GM19468 (cell line): ENCODE data around the gene ALK.
A peak's percentile ranks its signal among the peaks of the same experiment; 100 is the strongest.
"Not testable (repeated sequence)": the region's sequence is repeated elsewhere in the genome, so short reads cannot be mapped to it uniquely, and the experiment has no call there.

ENCODE experiments used
- ATAC-seq: cut with Tn5 transposase; IDR thresholded peaks from one replicate; pipeline ENCODE4 v1.9.1; 2021; ENCODE audit warnings: mild to moderate bottlenecking, moderate library complexity, moderate number of reproducible peaks; ENCODE audit not compliant: unreplicated experiment; ENCODE audit errors: extremely low read depth

Gene ALK

DNA sequence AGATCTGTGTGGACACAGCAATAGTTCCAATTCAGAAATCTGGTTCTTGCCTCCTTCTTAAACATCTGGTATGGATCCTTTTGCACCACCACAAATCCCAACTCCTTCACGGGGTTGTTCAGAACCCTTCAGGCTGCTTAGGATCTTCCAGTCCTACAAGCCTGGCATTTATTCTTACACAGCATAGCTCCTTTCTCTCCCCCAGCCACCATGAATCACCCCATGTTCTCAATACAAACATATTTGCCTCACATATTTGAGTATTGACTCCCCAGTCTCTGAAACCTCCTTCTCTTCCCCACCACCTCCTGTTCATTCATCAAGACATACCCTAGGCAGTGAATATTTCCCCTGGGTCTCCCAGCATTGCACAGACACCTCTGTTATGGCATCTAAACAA is 155.2 kb downstream of the ALK start:
- ATAC-seq, result no peak

DNA sequence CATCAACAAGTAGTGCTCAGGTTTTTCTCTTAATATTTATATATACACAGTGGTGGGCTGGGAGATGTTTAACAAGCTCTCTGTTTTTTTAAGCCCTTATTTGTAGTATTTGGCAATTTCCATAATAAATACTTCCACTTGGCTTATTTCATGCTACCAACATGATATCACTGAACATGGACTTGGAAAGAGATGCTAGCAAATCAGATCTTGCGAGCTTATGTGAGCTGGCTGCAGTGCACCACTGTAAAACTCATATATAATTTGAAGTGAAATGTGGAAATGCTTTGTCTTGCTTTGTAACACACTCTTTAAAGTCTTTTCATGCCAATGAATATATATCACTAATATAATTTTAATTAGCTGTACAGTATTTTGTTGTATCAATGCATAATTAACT is 155.7 kb downstream of the ALK start:
- no peak for ATAC-seq

DNA sequence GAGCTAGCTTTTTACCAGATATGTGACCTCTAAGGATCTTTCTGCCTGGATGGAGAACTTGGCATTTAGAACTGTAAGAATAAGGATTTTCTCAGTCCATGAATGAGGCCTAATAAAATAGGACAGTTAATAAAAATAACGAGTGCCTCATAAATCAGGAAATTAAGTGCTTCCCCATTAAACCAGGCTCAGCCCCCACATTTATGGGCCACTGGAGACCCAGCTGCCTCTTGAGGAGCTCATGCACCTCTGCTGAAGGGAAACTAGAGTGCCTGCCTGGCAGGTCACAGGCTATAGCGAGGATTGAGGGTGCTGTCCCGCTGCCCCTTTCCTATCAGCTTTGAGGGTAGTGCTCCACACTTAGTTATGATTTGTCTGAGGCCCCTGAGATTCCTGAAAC is 158.0 kb downstream of the ALK start:
- no peak for ATAC-seq

DNA sequence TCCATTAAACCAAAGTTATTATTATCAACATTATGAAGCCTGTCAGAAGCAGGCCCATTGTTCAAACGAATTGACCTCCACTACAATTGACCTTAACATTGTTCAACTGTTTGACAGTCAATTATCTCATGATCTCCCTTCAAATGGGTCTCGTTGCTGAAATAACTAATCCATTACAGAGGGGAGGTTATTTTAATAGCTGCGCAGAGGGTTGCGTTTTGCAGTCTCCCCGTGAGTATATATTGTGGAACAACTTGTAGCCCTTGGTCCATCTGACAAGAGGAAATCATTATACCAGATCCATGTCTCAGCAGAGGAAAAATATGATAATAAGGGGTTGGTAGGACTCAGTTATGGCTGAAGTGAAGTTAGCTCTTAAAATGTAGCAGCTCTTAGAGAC is 159.1 kb downstream of the ALK start:
- ATAC-seq, result no peak

DNA sequence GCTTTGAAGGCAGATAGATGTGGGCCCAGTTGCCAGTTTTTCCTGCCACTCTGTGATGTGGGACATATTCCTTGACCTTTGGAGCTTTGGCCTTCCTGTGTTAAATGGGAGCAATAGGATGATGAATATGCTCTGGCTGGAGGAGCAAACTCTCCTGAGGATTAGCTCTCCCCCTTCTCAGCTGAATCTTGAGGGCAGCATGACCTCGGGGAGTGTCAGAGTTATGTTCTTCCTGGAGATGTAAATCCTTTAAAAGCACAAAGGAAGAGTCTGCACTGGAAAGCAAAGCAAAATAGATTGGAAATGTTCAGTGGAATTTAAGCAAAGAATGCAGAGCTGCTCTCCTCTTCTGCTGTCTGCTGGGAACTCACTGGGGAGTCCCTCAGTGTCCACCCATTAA is 160.1 kb downstream of the ALK start:
- ATAC-seq, result no peak

DNA sequence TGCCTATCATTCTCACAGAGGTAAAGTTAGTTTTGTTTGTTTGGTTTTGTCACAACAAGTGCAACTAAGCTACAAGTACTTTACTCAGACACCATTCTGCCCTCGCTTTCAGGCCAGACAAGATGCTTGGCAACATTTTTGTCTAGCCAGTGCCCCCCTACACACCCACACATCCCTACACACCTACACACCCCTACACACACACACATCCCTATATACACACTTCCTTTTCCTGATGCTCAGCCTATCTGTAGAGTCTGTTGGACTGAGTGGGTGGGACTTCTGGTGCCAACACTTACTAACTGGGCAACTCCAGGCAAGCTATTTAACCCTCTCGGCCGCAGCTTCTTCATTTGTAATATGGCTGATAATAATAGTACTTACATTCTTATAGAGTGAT is 161.4 kb downstream of the ALK start:
- ATAC-seq, result no peak

DNA sequence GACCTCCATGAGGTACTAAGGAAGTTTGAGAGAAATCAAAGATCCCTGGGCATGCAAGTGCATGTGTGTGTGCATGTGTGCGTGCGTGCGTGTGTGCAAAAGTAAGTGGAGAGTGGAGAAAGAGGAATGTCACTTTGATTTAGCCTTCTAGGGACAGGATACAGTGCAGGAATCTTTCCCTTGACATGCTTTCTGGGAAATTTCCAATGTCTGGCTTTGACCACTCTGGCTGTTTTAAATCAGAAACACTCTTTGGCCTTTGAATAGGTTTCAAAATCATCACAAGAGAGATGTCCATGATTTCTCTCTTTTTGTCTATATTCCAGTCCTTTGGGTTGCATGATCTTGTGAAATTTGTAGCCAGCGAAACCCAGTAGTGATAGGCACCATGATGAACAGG is 162.0 kb downstream of the ALK start:
- no peak for ATAC-seq

DNA sequence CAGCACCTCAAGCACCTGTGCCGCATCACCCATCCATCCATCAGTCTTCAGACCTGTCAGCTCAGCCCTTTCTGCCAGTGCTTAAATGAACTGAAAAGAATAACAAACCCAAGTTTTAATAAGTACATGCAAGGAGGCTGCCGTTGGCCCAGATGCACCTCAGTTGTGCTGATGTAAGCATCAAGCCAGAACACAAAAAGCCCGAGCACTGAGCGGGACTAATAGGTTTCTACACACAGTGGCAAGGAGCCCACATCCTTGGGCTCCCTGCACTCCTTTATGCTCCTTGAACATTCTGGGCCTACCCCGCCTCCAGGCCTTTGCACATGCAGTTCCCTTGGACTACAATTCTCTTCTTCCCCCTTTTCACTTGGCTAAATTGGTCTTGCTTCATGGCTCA is 165.6 kb downstream of the ALK start:
- no peak for ATAC-seq

DNA sequence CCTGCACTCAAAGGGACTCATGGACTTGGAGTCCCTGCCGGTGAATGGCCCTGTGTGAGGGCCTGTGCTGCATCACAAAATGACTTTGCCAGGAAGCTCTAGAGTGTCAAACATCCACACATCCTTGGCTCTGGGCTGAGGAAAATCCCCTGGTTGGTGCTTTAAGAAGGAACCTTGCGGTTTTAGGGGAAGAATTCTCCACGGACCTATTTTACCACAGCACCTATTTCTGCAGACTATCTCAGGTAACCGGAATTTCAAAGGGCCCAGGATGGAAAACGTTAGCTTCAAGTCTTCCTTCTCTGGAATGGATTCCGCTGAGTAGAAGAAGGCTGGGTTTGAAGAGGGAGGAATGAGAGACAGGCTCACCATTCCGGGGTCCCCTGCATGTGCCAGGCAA is 166.2 kb downstream of the ALK start:
- ATAC-seq, result no peak

DNA sequence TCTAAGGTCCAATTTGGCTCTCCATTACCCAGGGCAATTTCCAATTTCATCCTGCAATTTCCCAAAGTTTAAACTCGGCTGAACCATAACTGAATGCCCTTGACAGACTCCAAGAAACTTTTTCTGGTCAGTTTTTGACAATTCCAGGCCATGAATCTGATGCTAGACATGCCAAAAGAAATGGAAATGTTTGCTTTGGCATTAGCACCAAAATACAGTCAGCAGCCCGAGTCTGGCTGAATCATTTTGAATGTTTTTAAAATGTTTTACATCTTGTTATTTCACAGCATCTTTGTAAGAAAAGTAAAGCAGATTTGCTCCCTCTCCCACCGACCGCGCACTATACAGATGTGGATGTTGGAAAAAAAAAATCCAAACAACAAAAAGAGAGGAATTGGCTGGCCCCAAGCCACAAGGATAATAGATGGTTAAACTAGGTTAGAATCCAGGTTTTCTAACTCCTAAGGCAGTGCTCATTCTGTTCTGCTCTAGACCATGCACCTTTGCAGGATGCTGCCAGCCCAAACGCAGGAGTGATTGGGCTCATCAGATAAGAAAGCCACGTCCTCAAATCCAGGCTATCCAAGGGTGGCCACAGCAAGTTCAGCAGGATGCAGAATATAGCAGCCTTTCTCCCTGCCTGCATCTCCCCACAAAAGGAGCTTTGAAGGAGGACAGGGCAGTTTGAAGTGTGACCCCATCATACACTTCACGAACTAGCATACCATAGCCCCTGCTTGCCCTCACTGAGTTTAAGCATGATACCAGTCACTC is 167.5 kb downstream of the ALK start:
- no peak for ATAC-seq

DNA sequence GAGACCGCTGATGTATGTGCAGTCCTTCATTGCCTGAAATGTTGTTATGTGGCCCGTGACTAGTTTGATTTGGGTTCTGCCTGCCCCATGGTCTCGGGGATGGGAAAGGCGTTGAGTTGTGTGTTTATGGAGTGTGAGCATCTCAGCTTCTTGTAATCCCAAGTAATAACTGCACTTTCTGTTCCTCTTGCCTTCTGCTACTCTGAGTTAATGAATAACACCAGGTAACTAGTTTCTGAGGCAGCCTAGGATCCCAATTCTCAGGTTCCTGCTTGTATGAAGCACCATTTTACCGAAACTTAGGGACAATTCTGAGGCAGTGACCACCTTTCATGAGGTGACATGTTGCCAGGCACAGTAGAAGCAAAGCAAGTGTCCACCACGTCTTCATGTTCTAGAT is 170.0 kb downstream of the ALK start:
- peak; percentile 22 for ATAC-seq

DNA sequence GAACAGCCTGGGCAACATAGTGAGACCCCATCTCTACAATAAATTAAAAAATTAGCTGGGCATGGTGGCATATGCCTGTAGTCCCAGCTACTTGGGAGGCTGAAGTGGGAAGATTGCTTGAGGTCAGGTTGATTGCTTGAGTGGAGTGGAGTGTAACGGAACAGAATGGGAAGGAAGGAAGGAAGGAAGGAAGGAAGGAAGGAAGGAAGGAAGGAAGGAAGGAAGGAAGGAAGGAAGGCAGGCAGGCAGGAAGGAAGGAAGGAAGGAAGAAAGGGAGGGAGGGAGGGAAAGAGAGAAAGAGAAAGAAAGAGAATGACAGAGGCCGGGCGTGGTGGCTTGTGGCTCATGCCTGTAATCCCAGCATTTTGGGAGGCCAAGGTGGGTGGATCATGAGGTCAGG is 170.9 kb downstream of the ALK start:
- not testable (repeated sequence) for ATAC-seq

DNA sequence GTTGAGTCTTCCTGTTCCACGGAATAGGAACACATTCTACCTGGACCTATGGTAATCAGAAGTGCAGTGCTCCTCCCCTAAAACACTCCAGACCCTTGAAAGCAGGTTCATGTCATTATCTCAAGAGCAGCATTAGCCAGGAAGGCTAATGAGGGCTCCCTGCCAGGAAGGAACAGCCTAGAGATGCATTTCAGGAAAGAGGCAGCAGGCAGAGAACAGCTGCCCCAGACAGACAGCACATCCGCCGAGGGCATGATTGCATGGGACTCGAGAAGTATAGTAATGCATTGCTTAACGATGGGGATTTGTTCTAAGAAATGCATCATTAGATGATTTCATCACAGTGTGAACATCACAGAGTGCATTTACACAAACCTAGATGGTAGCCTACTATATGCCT is 171.5 kb downstream of the ALK start:
- ATAC-seq, result no peak

DNA sequence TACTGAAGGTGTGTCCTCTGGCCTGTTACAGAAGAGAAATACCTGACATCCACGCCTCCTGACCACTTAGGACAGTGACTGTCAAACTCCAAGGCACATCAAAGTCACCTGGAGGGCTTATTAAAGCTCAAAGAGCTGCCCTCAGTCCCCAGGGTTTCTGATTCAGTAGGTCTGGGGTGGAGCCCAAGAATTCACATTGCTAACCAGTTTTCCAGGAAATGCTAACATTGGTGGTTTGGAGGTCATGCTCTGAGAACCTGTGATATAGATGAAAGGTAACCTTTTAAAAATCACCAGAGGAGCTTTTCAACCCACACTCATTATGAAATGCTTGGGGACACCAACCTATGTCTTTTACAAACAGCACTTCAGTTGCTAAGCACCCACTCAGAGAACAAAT is 172.3 kb downstream of the ALK start:
- ATAC-seq, result no peak

DNA sequence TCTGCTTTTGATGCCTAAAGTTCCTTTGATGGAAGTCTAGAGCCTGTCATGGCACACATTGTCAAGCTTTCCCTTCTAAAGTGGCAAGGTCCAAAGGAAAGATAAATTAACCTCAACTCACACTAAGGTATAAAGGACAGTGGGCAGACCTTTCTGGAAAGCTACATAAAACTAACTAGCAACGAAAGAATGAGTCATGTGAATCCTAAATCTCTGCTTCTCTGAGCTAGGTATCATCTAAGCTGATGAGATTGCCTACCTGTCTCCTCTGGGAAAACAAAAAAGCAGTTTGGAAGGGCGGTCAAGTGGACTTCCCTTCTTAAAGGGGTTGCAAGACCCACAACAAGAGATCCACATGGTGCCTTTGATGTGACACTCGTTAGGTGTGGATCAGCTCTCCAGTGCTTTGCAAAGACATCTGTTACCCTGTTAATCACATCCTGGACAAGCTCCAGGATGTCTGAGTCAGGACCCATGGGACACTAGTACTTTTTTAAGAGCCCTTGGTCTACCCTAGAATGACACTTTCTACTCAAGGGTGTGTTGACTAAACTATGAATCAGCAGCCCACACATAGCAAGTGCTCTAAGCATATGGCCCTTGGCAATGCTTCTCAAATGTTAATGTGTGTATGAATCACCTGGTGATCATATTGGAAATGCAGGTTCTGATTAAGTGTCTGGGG is 173.5 kb downstream of the ALK start:
- ATAC-seq, result no peak

DNA sequence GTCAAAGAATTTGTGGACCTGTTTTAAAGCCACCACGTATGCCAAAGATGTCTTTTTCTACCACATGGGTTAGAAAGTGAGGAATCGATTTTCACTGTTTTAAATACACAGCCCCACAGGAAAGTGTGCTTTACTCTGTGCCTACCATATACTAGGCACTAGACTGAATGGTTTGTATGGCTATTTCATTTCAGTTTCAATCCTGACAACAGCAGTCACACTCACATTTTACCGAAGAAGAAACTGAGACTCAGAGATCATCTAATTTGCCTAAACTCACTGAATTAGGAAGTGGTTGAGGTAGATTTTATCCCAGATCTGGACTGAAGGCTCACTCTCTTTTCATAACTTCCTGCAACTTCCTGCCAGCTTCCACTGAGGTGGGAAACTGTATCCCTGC is 176.4 kb downstream of the ALK start:
- ATAC-seq, result peak; percentile 53

DNA sequence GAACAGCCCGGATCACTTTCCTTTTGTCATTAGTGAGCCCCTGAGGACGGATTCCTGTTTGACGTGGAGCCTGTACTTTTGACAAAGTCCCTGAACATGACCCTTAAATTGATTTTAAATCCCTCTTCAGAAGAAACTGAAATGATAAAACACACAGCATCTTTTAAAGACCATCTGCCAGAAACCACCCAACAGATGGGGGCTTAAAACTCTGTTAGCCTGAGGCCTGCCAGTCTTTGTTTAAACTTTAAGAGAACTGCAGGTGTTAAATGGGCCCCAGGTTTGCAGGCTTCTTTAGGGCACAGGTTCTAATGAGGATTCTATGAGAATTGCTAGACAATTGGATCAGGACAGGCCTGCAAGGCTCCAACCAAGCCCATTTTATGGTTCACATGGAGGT is 177.9 kb downstream of the ALK start:
- no peak for ATAC-seq

DNA sequence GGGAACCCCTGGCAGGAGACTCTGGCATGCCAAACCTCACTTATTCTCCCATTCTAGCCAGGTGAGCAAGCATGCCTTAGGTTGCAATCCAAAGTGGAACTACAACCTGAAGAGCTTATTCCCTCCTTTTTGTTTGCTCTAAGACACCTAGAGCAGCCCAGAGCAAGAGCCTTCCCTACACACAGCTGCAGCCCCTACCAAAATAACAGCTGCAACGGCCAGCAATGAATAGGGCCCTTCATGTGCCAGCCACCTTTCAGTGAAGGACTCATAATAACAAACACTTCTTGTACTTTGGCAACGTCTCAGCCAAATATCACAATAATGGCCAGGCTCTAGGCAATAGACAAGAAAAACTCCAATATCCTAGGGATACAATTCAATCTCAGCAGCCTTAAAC is 178.7 kb downstream of the ALK start:
- ATAC-seq, result no peak

DNA sequence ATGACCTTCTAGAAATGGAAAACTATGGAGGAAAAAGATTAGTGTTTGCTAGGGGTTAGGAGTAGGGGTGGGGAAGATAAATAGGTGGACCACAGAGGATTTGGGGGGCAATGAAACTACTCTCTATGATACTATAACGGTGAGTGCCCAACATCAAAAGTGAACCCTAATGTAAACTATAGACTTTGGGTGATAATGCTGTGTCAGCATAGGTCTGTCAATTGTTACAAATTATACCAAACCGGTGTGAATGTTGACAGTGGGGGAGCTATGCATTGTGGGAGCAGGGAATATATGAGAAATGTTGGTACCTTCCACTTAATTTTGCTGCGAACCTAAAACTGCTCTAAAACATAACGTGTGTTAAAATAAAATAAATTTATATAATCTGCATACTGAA is 180.3 kb downstream of the ALK start:
- ATAC-seq, result no peak

DNA sequence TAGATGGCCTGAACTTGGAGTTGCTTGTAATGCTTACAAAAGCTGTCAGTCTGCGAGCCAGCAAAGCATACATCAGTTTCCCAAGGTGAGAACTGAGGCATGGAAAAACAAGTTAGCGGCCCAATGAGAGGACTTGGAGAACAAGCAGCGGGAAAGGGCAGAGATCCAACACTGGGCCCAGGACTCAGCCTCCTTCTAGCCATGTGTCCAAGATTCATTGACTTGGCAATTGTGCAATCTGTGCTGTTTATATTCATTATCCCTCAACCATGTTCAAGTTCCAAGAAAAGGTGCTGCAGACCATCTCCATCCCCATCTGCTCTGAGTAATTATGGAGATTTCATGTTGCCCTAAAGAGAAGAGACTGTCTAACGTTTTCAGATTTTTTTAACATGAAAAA is 187.4 kb downstream of the ALK start:
- ATAC-seq, result no peak

DNA sequence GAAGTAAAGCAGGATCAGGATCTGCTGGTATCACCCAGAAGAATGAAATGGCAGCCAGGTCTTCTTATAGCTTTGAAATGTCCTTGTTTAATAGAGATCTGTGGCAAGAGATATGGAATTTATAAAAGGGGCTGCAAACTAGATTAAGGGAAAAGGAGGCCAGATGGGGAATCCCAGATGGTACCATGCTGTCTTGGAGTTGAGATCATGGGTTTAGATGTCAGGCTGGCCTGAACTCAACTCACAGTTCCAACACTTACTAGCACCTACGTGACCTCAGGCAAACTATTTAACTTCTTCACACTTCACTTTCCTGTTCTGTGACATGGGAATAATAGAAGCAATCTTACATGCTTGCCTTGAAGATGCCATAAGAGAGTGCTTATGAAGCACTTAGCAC is 188.2 kb downstream of the ALK start:
- no peak for ATAC-seq

DNA sequence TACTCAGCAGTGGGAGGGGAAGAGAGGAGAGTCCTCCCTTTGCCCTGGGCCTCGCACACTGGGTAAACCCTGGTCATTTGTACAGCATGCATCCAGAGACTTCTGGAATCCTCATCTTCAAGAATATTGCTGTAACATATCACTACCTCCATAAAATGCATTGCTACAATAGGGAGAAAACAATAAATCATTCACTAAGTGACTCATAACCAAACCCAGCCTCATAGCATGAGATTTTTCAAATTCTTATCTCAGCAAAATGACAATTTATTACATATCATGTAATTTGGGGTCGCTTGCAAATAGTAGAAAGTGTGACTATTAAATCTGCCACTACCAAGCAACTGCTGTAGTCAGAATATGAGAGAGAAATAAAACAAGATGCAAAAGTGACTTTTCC is 189.4 kb downstream of the ALK start:
- ATAC-seq, result no peak
